Parathyroid adenoma (tissue), 2 donors: Measurements from ENCODE around the gene MUC4.

Experiments
- H2AFZ ChIP-seq: fragments of 300-600 bp; sonication (generic); one replicate; pipeline ENCODE4 v1.7.0; 2017; ENCODE audit warnings: antibody characterized with exemption, mild to moderate bottlenecking
- H3K27ac ChIP-seq: fragments of 300-600 bp; sonication (generic); one replicate; pipeline ENCODE4 v1.7.0; 2017
- H3K27me3 ChIP-seq: fragments of 300-600 bp; sonication (generic); one replicate; pipeline ENCODE4 v1.7.0; 2017; ENCODE audit warnings: low read length; ENCODE audit not compliant: control insufficient read depth, insufficient read depth
- H3K36me3 ChIP-seq: fragments of 300-600 bp; sonication (generic); one replicate; pipeline ENCODE4 v1.7.0; 2017; ENCODE audit warnings: low read length; ENCODE audit not compliant: control insufficient read depth, insufficient read depth
- H3K4me1 ChIP-seq: fragments of 300-600 bp; sonication (generic); one replicate; pipeline ENCODE4 v1.7.0; 2017; ENCODE audit warnings: control low read depth
- H3K4me2 ChIP-seq: fragments of 300-600 bp; sonication (generic); one replicate; pipeline ENCODE4 v1.7.0; 2017; ENCODE audit warnings: low read length
- H3K4me3 ChIP-seq: fragments of 300-600 bp; sonication (generic); one replicate; pipeline ENCODE4 v1.7.0; 2017; ENCODE audit warnings: low read depth, low read length
- H3K79me2 ChIP-seq: fragments of 300-600 bp; sonication (generic); one replicate; pipeline ENCODE4 v1.7.0; 2017; ENCODE audit warnings: control low read depth
- H3K9ac ChIP-seq: fragments of 300-600 bp; sonication (generic); one replicate; pipeline ENCODE4 v1.7.0; 2017; ENCODE audit warnings: mild to moderate bottlenecking
- H3K9me3 ChIP-seq: fragments of 300-600 bp; sonication (generic); one replicate; pipeline ENCODE4 v1.7.0; 2017; ENCODE audit warnings: low read length; ENCODE audit not compliant: control insufficient read depth
- CTCF ChIP-seq: fragments of 300-600 bp; sonication (generic); IDR thresholded peaks from one replicate; pipeline ENCODE4 v1.7.0; 2017; ENCODE audit warnings: antibody characterized with exemption, mild to moderate bottlenecking
- donor health status: primary hyperparathyroidism.

Gene MUC4

GRCh38 chr3:195757827-195758226 is 53.9 kb downstream of the MUC4 start:
- no peak overlapping the region for H3K9ac ChIP-seq

GRCh38 chr3:195757438-195757770 is 54.3 kb downstream of the MUC4 start:
- Histone ChIP-seq H3K9me3 (no peaks in the 10 kb centered on the region), H3K36me3 (no peaks in the 10 kb centered on the region), H3K9ac (no peak overlapping the region), H3K79me2 (no peaks in the 10 kb centered on the region), H3K4me2 (no peak overlapping the region), H2AFZ (no peak overlapping the region), H3K4me1 (no peaks in the 10 kb centered on the region), H3K27ac (no peak overlapping the region), H3K27me3 (peaks cover 3% of the 10 kb centered on the region), H3K4me3 (no peak overlapping the region)
- no peak for TF ChIP-seq CTCF

More at GRCh38 chr3:195757827-195758226, 53.9 kb downstream of the MUC4 start:
- no peak overlapping the region for H3K4me2 ChIP-seq
- H3K27ac ChIP-seq, result no peak overlapping the region
- H3K27me3 ChIP-seq, result peaks cover 3% of the 10 kb centered on the region
- H3K4me1 ChIP-seq, result no peaks in the 10 kb centered on the region
- no peak overlapping the region for H3K4me3 ChIP-seq
- no peak overlapping the region for H2AFZ ChIP-seq
- TF ChIP-seq CTCF, result no peak
- no peaks in the 10 kb centered on the region for H3K79me2 ChIP-seq
- no peaks in the 10 kb centered on the region for H3K36me3 ChIP-seq
- H3K9me3 ChIP-seq, result no peaks in the 10 kb centered on the region

- Histone ChIP-seq H3K4me3 (no peak overlapping the region), H3K27me3 (peaks cover 3% of the 10 kb centered on the region), H3K9me3 (no peaks in the 10 kb centered on the region), H2AFZ (no peak overlapping the region), H3K79me2 (no peaks in the 10 kb centered on the region), H3K4me2 (no peak overlapping the region), H3K9ac (no peak overlapping the region), H3K36me3 (no peaks in the 10 kb centered on the region), H3K27ac (no peak overlapping the region), H3K4me1 (no peaks in the 10 kb centered on the region)
- no peak for TF ChIP-seq CTCF
Observed at GRCh38 chr3:195755791-195756676, 55.7 kb downstream of the MUC4 start.

GRCh38 chr3:195755391-195755790 is 56.3 kb downstream of the MUC4 start:
- Histone ChIP-seq H2AFZ (no peak overlapping the region), H3K4me1 (no peaks in the 10 kb centered on the region), H3K9me3 (no peaks in the 10 kb centered on the region), H3K36me3 (no peaks in the 10 kb centered on the region), H3K9ac (no peak overlapping the region), H3K4me3 (no peak overlapping the region), H3K4me2 (no peak overlapping the region), H3K79me2 (no peaks in the 10 kb centered on the region), H3K27me3 (peaks cover 3% of the 10 kb centered on the region), H3K27ac (no peak overlapping the region)
- no peak for TF ChIP-seq CTCF

GRCh38 chr3:195754906-195755305 is 56.8 kb downstream of the MUC4 start:
- Histone ChIP-seq H3K4me1 (no peaks in the 10 kb centered on the region), H3K4me2 (no peak overlapping the region), H3K4me3 (no peak overlapping the region), H3K9ac (no peak overlapping the region), H3K79me2 (no peaks in the 10 kb centered on the region), H2AFZ (no peak overlapping the region), H3K9me3 (no peaks in the 10 kb centered on the region), H3K27me3 (peaks cover 3% of the 10 kb centered on the region), H3K36me3 (no peaks in the 10 kb centered on the region), H3K27ac (no peak overlapping the region)
- no peak for TF ChIP-seq CTCF
